ENCODE measurements around the gene CBFB. TPM values are rescaled to one million over a fixed set of nuclear protein-coding genes. Genes with fewer than 3 reads are reported as not detected.
A peak's percentile ranks its signal among the peaks of the same experiment; 100 is the strongest.

Gene CBFB
- total RNA-seq, 3 donors from 2014 or later (not counting 1 experiment from before 2014, with no cell fraction given): 96.1 to 102 (median 97.2) TPM

DNA sequence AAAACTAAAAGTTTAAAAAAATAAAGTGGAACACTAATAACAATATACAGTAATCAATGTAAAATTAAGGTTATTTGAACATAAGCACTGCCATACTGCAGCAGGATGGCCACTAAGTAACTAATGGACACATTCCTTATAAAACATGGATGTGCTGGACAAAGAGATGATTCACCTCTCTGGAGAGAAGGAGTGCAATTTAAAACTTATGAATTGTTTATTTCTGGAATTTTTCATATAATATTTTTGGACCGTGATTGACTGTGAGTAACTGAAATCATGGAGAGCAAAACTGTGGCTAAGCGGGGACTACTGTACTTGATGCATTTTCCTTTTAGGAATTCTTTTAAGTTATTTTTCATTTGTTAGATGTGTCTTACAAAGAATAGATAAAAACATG lies 21.8 kb downstream of the CBFB start:
- H3K4me1 Mint-ChIP-seq: peaks cover 38 to 41% of the 10 kb centered on the region in 2 donors
- H3K9me3 Mint-ChIP-seq: no peaks in the 10 kb centered on the region
- Histone ChIP-seq H3K9me3 (ENCODE audit: control insufficient read depth, insufficient read depth, low read length) (no peaks in the 10 kb centered on the region), H3K4me1 (ENCODE audit: control insufficient read depth, insufficient read depth, low read length) (peaks cover 21% of the 10 kb centered on the region), H3K36me3 (ENCODE audit: control insufficient read depth, insufficient read depth, low read length) (peaks cover 6% of the 10 kb centered on the region), H3K27me3 (ENCODE audit: control insufficient read depth, insufficient read depth, low read length) (no peaks in the 10 kb centered on the region), H3K4me3 (ENCODE audit: low read length) (no peak overlapping the region), H3K27ac (ENCODE audit: low read length) (no peak overlapping the region)
- intact Hi-C loops (cut with micrococcal nuclease): no loop called here
- no peaks in the 10 kb centered on the region for H3K36me3 Mint-ChIP-seq
- ATAC-seq (no peak), DNase-seq (no peak)
- H3K4me3 Mint-ChIP-seq: no peak overlapping the region
- H3K27ac Mint-ChIP-seq: no peak overlapping the region
- no peaks in the 10 kb centered on the region for H3K27me3 Mint-ChIP-seq (ENCODE audit: low read depth in 2 of 2)
- 93% methylated on average over 2 of the region's 2 CpGs for WGBS (ENCODE audit: insufficient coverage)
- TF ChIP-seq, protein P1, sequence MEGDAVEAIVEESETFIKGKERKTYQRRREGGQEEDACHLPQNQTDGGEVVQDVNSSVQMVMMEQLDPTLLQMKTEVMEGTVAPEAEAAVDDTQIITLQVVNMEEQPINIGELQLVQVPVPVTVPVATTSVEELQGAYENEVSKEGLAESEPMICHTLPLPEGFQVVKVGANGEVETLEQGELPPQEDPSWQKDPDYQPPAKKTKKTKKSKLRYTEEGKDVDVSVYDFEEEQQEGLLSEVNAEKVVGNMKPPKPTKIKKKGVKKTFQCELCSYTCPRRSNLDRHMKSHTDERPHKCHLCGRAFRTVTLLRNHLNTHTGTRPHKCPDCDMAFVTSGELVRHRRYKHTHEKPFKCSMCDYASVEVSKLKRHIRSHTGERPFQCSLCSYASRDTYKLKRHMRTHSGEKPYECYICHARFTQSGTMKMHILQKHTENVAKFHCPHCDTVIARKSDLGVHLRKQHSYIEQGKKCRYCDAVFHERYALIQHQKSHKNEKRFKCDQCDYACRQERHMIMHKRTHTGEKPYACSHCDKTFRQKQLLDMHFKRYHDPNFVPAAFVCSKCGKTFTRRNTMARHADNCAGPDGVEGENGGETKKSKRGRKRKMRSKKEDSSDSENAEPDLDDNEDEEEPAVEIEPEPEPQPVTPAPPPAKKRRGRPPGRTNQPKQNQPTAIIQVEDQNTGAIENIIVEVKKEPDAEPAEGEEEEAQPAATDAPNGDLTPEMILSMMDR (IDR thresholded peaks at IDR 0.05): no peak

DNA sequence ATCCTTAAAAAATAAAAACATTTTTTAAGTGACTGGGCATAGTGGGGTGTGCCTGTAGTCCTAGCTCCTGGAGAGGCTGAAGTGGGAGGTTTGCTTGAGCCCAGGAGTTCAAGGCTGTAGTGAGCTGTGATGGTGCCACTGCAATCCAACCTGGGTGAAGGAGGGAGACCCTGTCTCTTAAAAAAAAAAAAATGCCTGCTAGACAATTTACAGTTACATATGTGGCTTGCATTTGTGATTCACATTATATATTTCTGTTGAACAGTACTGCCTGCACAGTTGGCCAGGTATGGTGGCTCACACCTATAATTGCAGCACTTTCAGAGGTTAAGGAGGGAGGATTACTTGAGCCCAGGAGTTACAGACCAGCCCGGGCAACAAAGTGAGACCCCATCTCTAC lies 23.4 kb downstream of the CBFB start:
- Mint-ChIP-seq H3K4me3 (peak overlapping the region; percentile 81), H3K36me3 (no peaks in the 10 kb centered on the region), H3K27me3 (ENCODE audit: low read depth in 2 of 2) (no peaks in the 10 kb centered on the region), H3K27ac (peak overlapping the region; percentile 86 to 87), H3K9me3 (no peaks in the 10 kb centered on the region), H3K4me1 (peaks cover 37 to 41% of the 10 kb centered on the region in 2 donors)
- Histone ChIP-seq H3K9me3 (ENCODE audit: control insufficient read depth, insufficient read depth, low read length) (no peaks in the 10 kb centered on the region), H3K36me3 (ENCODE audit: control insufficient read depth, insufficient read depth, low read length) (no peaks in the 10 kb centered on the region), H3K27ac (ENCODE audit: low read length) (peak overlapping the region; percentile 41), H3K4me3 (ENCODE audit: low read length) (no peak overlapping the region), H3K4me1 (ENCODE audit: control insufficient read depth, insufficient read depth, low read length) (peaks cover 21% of the 10 kb centered on the region), H3K27me3 (ENCODE audit: control insufficient read depth, insufficient read depth, low read length) (no peaks in the 10 kb centered on the region)
- intact Hi-C loops (cut with micrococcal nuclease): no loop called here
- TF ChIP-seq, protein P1 (IDR thresholded peaks at IDR 0.05): no peak
- ATAC-seq: no peak
- DNase-seq: no peak
- WGBS (ENCODE audit: insufficient coverage): no CpG with 5 or more reads among the region's 1 CpG

DNA sequence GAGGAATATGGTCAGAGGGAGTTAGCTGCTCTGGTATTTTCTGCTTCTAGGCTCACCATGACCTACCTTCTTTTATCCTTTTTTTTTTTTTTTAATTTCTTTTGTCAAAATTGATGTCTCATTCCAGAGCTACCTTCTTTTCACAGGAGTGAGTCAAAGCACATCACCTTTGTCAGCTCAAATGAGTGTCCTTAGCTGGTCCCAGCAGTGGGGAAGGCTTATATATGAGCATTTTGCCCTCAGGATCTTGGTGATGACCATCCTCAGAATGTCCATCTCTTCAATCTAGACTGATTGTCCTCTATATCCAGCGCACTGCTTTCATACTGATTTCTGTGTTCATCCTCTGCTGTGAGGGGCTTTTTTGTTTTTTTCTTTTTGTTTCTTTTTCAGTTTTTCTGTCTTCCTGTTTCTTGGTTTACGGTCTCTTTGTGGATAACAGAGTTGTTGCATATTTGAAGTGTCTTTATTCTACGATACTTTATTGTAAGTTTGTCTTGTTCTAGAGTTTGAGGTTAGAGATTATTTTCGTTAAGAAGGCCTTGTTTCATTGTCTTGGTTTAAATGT lies 24.9 kb downstream of the CBFB start:
- no peaks in the 10 kb centered on the region for H3K9me3 Mint-ChIP-seq
- peak in 2 of 3 donors; percentile 17 to 41 for ATAC-seq
- H3K4me1 Mint-ChIP-seq: peaks cover 37 to 41% of the 10 kb centered on the region in 2 donors
- H3K4me3 ChIP-seq (ENCODE audit: low read length): no peak overlapping the region
- H3K4me3 Mint-ChIP-seq: peak overlapping the region; percentile 81
- no peaks in the 10 kb centered on the region for H3K9me3 ChIP-seq (ENCODE audit: control insufficient read depth, insufficient read depth, low read length)
- peak overlapping the region; percentile 86 to 87 for H3K27ac Mint-ChIP-seq
- no peaks in the 10 kb centered on the region for H3K27me3 ChIP-seq (ENCODE audit: control insufficient read depth, insufficient read depth, low read length)
- H3K27ac ChIP-seq (ENCODE audit: low read length): peak overlapping the region; percentile 50
- DNase-seq: peak in 1 of 2 donors; percentile 43
- TF ChIP-seq, protein P1 (IDR thresholded peaks at IDR 0.05): no peak
- H3K36me3 ChIP-seq (ENCODE audit: control insufficient read depth, insufficient read depth, low read length): no peaks in the 10 kb centered on the region
- WGBS (ENCODE audit: insufficient coverage): 27% methylated on average over 4 of the region's 4 CpGs
- intact Hi-C loops (cut with micrococcal nuclease): loop anchor here (1.0 kb wide), 1 partner anchor 24 kb away; no protein-coding TSS in a partner anchor
- no peaks in the 10 kb centered on the region for H3K36me3 Mint-ChIP-seq
- no peaks in the 10 kb centered on the region for H3K27me3 Mint-ChIP-seq (ENCODE audit: low read depth in 2 of 2)
- peaks cover 21% of the 10 kb centered on the region for H3K4me1 ChIP-seq (ENCODE audit: control insufficient read depth, insufficient read depth, low read length)

DNA sequence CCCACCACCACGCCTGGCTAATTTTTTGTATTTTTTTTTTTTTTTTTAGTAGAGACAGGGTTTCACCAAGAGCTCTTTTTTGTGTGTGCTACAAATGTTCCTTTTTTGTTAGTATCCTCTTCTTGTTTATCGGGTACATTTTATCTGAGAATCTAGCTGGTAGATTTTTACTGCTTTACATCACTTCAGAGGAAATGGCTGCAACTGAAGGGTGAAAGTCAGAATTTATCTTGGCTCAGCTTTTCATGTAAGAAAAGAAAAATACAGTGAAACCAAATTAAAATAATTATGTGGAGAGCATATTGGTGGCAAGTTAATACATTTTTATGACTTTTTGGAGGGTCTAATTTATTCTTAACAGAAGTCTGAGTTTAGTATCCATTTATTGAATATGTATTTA lies 26.0 kb downstream of the CBFB start:
- Histone ChIP-seq H3K36me3 (ENCODE audit: control insufficient read depth, insufficient read depth, low read length) (no peaks in the 10 kb centered on the region), H3K4me1 (ENCODE audit: control insufficient read depth, insufficient read depth, low read length) (peaks cover 21% of the 10 kb centered on the region), H3K27me3 (ENCODE audit: control insufficient read depth, insufficient read depth, low read length) (no peaks in the 10 kb centered on the region), H3K27ac (ENCODE audit: low read length) (no peak overlapping the region), H3K4me3 (ENCODE audit: low read length) (no peak overlapping the region), H3K9me3 (ENCODE audit: control insufficient read depth, insufficient read depth, low read length) (no peaks in the 10 kb centered on the region)
- ATAC-seq (no peak), DNase-seq (no peak)
- no peaks in the 10 kb centered on the region for H3K36me3 Mint-ChIP-seq
- H3K4me3 Mint-ChIP-seq: peak overlapping the region; percentile 81
- H3K27me3 Mint-ChIP-seq (ENCODE audit: low read depth in 2 of 2): no peaks in the 10 kb centered on the region
- peak overlapping the region; percentile 86 to 87 for H3K27ac Mint-ChIP-seq
- TF ChIP-seq, protein P1 (IDR thresholded peaks at IDR 0.05): no peak
- intact Hi-C loops (cut with micrococcal nuclease): no loop called here
- no peaks in the 10 kb centered on the region for H3K9me3 Mint-ChIP-seq
- H3K4me1 Mint-ChIP-seq: peaks cover 42 to 46% of the 10 kb centered on the region in 2 donors
- WGBS (ENCODE audit: insufficient coverage): 83% methylated on average over 1 of the region's 2 CpGs
